Erythroblast (primary cell): Measurements from ENCODE around the gene PEMT.
"Not testable (repeated sequence)": the region's sequence is repeated elsewhere in the genome, so short reads cannot be mapped to it uniquely, and the experiment has no call there.

Experiments used
- GATA1 ChIP-seq: IDR thresholded peaks from 2 replicates; pipeline ENCODE4 v1.6.1; 2011; ENCODE audit warnings: low read depth, mild to moderate bottlenecking, control low read depth, low read length, moderate library complexity
- POLR2A ChIP-seq: IDR thresholded peaks from 2 replicates; pipeline ENCODE4 v1.6.1; 2011; ENCODE audit warnings: mild to moderate bottlenecking, low read length

GRCh38 chr17:17632690-17633089, 41.2 kb upstream of the PEMT start:
- TF ChIP-seq POLR2A, GATA1: not testable (repeated sequence)
